KBM-7 (cell line): ENCODE measurements around the gene FNBP1L.
A peak's percentile ranks its signal among the peaks of the same experiment; 100 is the strongest.
"Not testable (repeated sequence)": the region's sequence is repeated elsewhere in the genome, so short reads cannot be mapped to it uniquely, and the experiment has no call there.

ENCODE experiments used
- DNase-seq: peaks from one replicate; pipeline ENCODE4 v3.0.0-alpha.2; 2015
- in situ Hi-C: fragments of 300-500 bp; cut with MboI; formaldehyde crosslinking; loops from 2 replicates; pipeline ENCODE4 v1.14.3; 2020; ENCODE audit warnings: low sequenced_read_pairs, low pct_unique_long_range_greater_than_20kb, mixed read lengths

Gene FNBP1L

GRCh38 chr1:93471911-93472310 is 24.0 kb downstream of the FNBP1L start:
- in situ Hi-C loops = no loop called here
- no peak for DNase-seq

GRCh38 chr1:93474321-93474720 is 26.4 kb downstream of the FNBP1L start:
- DNase-seq = no peak
- in situ Hi-C loops = no loop called here

- no peak for DNase-seq
- in situ Hi-C loops = no loop called here
These were observed 27.8 kb downstream of the FNBP1L start for GRCh38 chr1:93475681-93476080.

- in situ Hi-C loops, DNase-seq: not testable (repeated sequence)
These were observed 31.3 kb downstream of the FNBP1L start for GRCh38 chr1:93479133-93479745.

- in situ Hi-C loops, DNase-seq: not testable (repeated sequence)
These were observed 34.0 kb downstream of the FNBP1L start for GRCh38 chr1:93481899-93482298.

GRCh38 chr1:93483200-93483599 is 35.3 kb downstream of the FNBP1L start:
- in situ Hi-C loops = no loop called here
- no peak for DNase-seq

- in situ Hi-C loops = no loop called here
- DNase-seq = no peak
These were observed 35.7 kb downstream of the FNBP1L start for GRCh38 chr1:93483606-93484005.

GRCh38 chr1:93488207-93488606 is 40.3 kb downstream of the FNBP1L start:
- in situ Hi-C loops = no loop called here
- no peak for DNase-seq

GRCh38 chr1:93489756-93490155 is 41.8 kb downstream of the FNBP1L start:
- DNase-seq = no peak
- in situ Hi-C loops = no loop called here

GRCh38 chr1:93490357-93490756 is 42.4 kb downstream of the FNBP1L start:
- in situ Hi-C loops = no loop called here
- DNase-seq = peak; percentile 49

GRCh38 chr1:93495911-93496310 is 48.0 kb downstream of the FNBP1L start:
- in situ Hi-C loops = no loop called here

GRCh38 chr1:93496520-93496919 is 48.6 kb downstream of the FNBP1L start:
- DNase-seq = no peak
- in situ Hi-C loops = no loop called here

More at GRCh38 chr1:93495911-93496310, 48.0 kb downstream of the FNBP1L start:
- no peak for DNase-seq

GRCh38 chr1:93499075-93499474 is 51.2 kb downstream of the FNBP1L start:
- DNase-seq = no peak
- in situ Hi-C loops = no loop called here

- DNase-seq = no peak
- in situ Hi-C loops = no loop called here
These were observed 51.6 kb downstream of the FNBP1L start for GRCh38 chr1:93499533-93499932.

- DNase-seq = no peak
- in situ Hi-C loops = no loop called here
These were observed 52.4 kb downstream of the FNBP1L start for GRCh38 chr1:93500275-93500674.

GRCh38 chr1:93501399-93501798 is 53.5 kb downstream of the FNBP1L start:
- in situ Hi-C loops = no loop called here

GRCh38 chr1:93501829-93502369 is 54.0 kb downstream of the FNBP1L start:
- in situ Hi-C loops = no loop called here
- DNase-seq = no peak

More at GRCh38 chr1:93501399-93501798, 53.5 kb downstream of the FNBP1L start:
- DNase-seq = no peak

GRCh38 chr1:93502571-93502970 is 54.7 kb downstream of the FNBP1L start:
- DNase-seq = no peak
- in situ Hi-C loops = no loop called here

- no peak for DNase-seq
- in situ Hi-C loops = no loop called here
These were observed 55.2 kb downstream of the FNBP1L start for GRCh38 chr1:93503163-93503562.

GRCh38 chr1:93503816-93504215 is 55.9 kb downstream of the FNBP1L start:
- no peak for DNase-seq
- in situ Hi-C loops = no loop called here
